ENCODE results near the gene SPATA4. TPM values are rescaled to one million over a fixed set of nuclear protein-coding genes. Genes with fewer than 3 reads are reported as not detected.

The SPATA4 gene
- total RNA-seq, 3 donors from 2014 or later (not counting 1 experiment from before 2014, with no cell fraction given): not detected

- Histone ChIP-seq H3K4me1 (ENCODE audit: control insufficient read depth, insufficient read depth, low read length) (no peaks in the 10 kb centered on the region), H3K9me3 (ENCODE audit: control insufficient read depth, insufficient read depth, low read length) (no peaks in the 10 kb centered on the region), H3K27me3 (ENCODE audit: control insufficient read depth, insufficient read depth, low read length) (no peaks in the 10 kb centered on the region), H3K4me3 (ENCODE audit: low read length) (no peak overlapping the region), H3K36me3 (ENCODE audit: control insufficient read depth, insufficient read depth, low read length) (no peaks in the 10 kb centered on the region), H3K27ac (ENCODE audit: low read length) (no peak overlapping the region)
- 90% methylated on average over 5 of the region's 5 CpGs for WGBS (ENCODE audit: insufficient coverage)
- TF ChIP-seq, protein P1, sequence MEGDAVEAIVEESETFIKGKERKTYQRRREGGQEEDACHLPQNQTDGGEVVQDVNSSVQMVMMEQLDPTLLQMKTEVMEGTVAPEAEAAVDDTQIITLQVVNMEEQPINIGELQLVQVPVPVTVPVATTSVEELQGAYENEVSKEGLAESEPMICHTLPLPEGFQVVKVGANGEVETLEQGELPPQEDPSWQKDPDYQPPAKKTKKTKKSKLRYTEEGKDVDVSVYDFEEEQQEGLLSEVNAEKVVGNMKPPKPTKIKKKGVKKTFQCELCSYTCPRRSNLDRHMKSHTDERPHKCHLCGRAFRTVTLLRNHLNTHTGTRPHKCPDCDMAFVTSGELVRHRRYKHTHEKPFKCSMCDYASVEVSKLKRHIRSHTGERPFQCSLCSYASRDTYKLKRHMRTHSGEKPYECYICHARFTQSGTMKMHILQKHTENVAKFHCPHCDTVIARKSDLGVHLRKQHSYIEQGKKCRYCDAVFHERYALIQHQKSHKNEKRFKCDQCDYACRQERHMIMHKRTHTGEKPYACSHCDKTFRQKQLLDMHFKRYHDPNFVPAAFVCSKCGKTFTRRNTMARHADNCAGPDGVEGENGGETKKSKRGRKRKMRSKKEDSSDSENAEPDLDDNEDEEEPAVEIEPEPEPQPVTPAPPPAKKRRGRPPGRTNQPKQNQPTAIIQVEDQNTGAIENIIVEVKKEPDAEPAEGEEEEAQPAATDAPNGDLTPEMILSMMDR (IDR thresholded peaks at IDR 0.05): no peak
- no peaks in the 10 kb centered on the region for H3K4me1 Mint-ChIP-seq
- no peaks in the 10 kb centered on the region for H3K27me3 Mint-ChIP-seq (ENCODE audit: low read depth in 2 of 2)
- no peak overlapping the region for H3K4me3 Mint-ChIP-seq
- DNase-seq (no peak), ATAC-seq (no peak)
- no peak overlapping the region for H3K27ac Mint-ChIP-seq
- H3K9me3 Mint-ChIP-seq: no peaks in the 10 kb centered on the region
- H3K36me3 Mint-ChIP-seq: no peaks in the 10 kb centered on the region
- intact Hi-C loops (cut with micrococcal nuclease): no loop called here
These were observed 38.7 kb downstream of the SPATA4 start for GRCh38 chr4:176156656-176157055.

GRCh38 chr4:176153124-176153523, 42.3 kb downstream of the SPATA4 start:
- Mint-ChIP-seq H3K36me3 (no peaks in the 10 kb centered on the region), H3K27me3 (ENCODE audit: low read depth in 2 of 2) (no peaks in the 10 kb centered on the region), H3K9me3 (no peaks in the 10 kb centered on the region), H3K4me1 (no peaks in the 10 kb centered on the region), H3K4me3 (no peak overlapping the region), H3K27ac (no peak overlapping the region)
- intact Hi-C loops (cut with micrococcal nuclease): no loop called here
- H3K4me1 ChIP-seq (ENCODE audit: control insufficient read depth, insufficient read depth, low read length): no peaks in the 10 kb centered on the region
- no peak for DNase-seq
- no peaks in the 10 kb centered on the region for H3K36me3 ChIP-seq (ENCODE audit: control insufficient read depth, insufficient read depth, low read length)
- H3K9me3 ChIP-seq (ENCODE audit: control insufficient read depth, insufficient read depth, low read length): no peaks in the 10 kb centered on the region
- no peak overlapping the region for H3K27ac ChIP-seq (ENCODE audit: low read length)
- H3K27me3 ChIP-seq (ENCODE audit: control insufficient read depth, insufficient read depth, low read length): no peaks in the 10 kb centered on the region
- 96% methylated on average over 2 of the region's 4 CpGs for WGBS (ENCODE audit: insufficient coverage)
- ATAC-seq: no peak
- no peak overlapping the region for H3K4me3 ChIP-seq (ENCODE audit: low read length)
- TF ChIP-seq, protein P1 (IDR thresholded peaks at IDR 0.05): no peak

GRCh38 chr4:176150704-176151103, 44.7 kb downstream of the SPATA4 start:
- H3K36me3 Mint-ChIP-seq: no peaks in the 10 kb centered on the region
- H3K27me3 ChIP-seq (ENCODE audit: control insufficient read depth, insufficient read depth, low read length): no peaks in the 10 kb centered on the region
- TF ChIP-seq, protein P1 (IDR thresholded peaks at IDR 0.05): no peak
- no peaks in the 10 kb centered on the region for H3K36me3 ChIP-seq (ENCODE audit: control insufficient read depth, insufficient read depth, low read length)
- H3K9me3 ChIP-seq (ENCODE audit: control insufficient read depth, insufficient read depth, low read length): no peaks in the 10 kb centered on the region
- no peak overlapping the region for H3K4me3 ChIP-seq (ENCODE audit: low read length)
- no peaks in the 10 kb centered on the region for H3K27me3 Mint-ChIP-seq (ENCODE audit: low read depth in 2 of 2)
- H3K4me3 Mint-ChIP-seq: no peak overlapping the region
- no peaks in the 10 kb centered on the region for H3K4me1 Mint-ChIP-seq
- no peak for ATAC-seq
- intact Hi-C loops (cut with micrococcal nuclease): no loop called here
- no peak overlapping the region for H3K27ac ChIP-seq (ENCODE audit: low read length)
- H3K9me3 Mint-ChIP-seq: no peaks in the 10 kb centered on the region
- no peak overlapping the region for H3K27ac Mint-ChIP-seq
- DNase-seq: no peak
- H3K4me1 ChIP-seq (ENCODE audit: control insufficient read depth, insufficient read depth, low read length): no peaks in the 10 kb centered on the region
- 83% methylated on average over 1 of the region's 2 CpGs for WGBS (ENCODE audit: insufficient coverage)

- DNase-seq: peak in 1 of 2 donors; percentile 18
- Mint-ChIP-seq H3K27ac (no peak overlapping the region), H3K4me3 (no peak overlapping the region), H3K36me3 (no peaks in the 10 kb centered on the region), H3K27me3 (ENCODE audit: low read depth in 2 of 2) (no peaks in the 10 kb centered on the region), H3K9me3 (no peaks in the 10 kb centered on the region), H3K4me1 (no peaks in the 10 kb centered on the region)
- Histone ChIP-seq H3K27me3 (ENCODE audit: control insufficient read depth, insufficient read depth, low read length) (no peaks in the 10 kb centered on the region), H3K9me3 (ENCODE audit: control insufficient read depth, insufficient read depth, low read length) (no peaks in the 10 kb centered on the region), H3K27ac (ENCODE audit: low read length) (no peak overlapping the region), H3K4me3 (ENCODE audit: low read length) (no peak overlapping the region), H3K36me3 (ENCODE audit: control insufficient read depth, insufficient read depth, low read length) (no peaks in the 10 kb centered on the region), H3K4me1 (ENCODE audit: control insufficient read depth, insufficient read depth, low read length) (no peaks in the 10 kb centered on the region)
- ATAC-seq: no peak
- TF ChIP-seq, protein P1 (IDR thresholded peaks at IDR 0.05): no peak
- intact Hi-C loops (cut with micrococcal nuclease): no loop called here
These were observed 45.1 kb downstream of the SPATA4 start for GRCh38 chr4:176150356-176150682.

Measured in natural killer cell (primary cell).